ENCODE results near the gene CFAP54.
A peak's percentile ranks its signal among the peaks of the same experiment; 100 is the strongest.

Gene CFAP54

DNA sequence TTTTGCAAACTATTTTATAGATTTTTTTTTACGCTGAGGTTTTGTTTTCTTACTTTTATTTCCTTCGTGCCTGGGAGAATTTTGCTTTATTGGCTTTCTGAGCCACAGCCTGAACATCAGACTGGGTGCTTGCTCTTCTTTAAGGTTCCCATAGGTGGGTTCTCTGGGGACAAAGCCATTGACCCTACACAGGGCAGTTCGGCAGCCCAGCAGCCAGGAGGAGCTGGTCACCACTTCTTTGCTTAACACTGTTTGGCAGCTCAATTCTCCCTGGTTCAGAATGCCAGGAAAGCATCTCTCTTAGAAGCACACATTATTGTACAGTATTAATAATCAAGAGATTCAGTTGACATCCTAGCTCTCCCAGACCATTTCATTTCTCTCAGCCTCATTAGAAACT lies 276.9 kb downstream of the CFAP54 start:
- no peak for DNase-seq

DNA sequence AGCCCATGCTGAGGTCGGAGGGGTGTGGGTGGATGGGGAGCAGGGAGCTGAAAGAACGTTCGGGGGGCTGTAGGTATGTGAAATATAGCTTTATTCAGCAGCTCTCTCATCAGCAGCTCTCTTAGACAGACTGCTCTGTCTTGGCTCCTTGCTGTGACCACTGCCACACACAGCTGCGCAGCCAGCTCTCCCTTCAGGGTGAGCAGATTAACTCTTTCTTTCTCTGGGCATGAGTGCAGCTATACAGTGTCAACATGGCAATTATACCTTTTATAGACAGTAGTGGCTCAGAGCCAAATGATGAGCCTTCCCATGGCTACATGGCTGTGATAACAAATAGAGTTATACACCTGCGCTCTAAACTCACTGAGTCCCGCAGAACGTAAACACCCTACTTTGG lies 280.0 kb downstream of the CFAP54 start:
- no peak for DNase-seq

DNA sequence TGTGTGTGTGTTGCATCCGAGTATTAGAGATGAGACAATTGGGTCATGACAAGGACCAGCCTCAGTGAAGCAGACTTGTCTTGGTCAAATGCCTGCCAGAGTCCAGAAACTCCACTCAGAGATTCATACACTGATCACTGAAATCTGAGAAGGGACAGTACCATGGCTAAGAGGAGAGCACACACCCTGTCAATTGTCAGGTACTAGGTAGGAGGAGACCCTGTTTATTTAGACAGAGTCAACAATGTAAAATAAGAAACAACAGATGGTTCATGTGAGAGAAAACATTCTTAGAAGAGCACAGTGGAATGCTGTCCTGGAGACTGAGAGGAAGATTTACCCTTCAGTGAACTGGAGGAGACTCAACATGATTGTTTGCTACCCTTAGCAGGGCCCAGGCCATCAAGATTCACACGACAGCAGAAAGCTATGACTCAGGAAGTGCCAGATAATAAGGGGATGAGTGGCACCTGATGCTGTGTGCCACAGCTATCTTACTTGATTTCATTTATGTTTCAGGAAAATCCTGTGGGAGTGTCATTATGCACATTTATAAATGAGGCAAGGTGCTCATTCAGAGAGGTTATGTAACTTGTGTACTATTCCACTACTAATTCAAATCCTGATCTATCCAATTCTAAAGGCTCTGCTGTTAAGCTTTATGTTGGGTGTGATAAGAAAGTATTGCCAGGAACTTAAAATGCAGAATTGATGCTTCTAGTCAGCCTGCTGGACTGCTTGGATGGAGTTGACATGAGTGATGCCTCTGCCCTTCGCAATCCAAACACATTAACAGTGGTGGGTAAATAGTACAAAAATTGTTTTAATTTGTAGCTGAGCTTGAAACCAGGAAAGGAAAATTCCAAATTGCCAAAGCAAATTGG lies 281.1 kb downstream of the CFAP54 start:
- no peak for DNase-seq

DNA sequence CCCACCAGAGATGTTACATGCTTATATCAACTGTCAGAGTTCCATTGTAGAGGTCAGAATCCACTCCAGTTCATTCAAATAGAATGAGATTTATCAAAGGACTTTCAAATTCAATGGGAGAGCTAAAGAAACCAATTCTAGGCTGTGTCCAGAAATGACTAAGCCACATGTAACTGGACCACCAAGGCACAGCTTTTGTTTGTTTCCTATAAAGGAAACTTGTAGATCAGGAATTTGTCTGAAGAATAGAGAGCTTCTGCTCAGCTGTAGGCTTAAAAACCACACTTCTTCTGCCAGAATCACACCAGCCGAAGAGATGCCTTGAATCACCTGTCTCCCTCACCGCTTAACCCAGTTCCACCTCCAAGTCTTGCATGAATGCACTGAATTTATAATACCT lies 283.7 kb downstream of the CFAP54 start:
- no peak for DNase-seq

DNA sequence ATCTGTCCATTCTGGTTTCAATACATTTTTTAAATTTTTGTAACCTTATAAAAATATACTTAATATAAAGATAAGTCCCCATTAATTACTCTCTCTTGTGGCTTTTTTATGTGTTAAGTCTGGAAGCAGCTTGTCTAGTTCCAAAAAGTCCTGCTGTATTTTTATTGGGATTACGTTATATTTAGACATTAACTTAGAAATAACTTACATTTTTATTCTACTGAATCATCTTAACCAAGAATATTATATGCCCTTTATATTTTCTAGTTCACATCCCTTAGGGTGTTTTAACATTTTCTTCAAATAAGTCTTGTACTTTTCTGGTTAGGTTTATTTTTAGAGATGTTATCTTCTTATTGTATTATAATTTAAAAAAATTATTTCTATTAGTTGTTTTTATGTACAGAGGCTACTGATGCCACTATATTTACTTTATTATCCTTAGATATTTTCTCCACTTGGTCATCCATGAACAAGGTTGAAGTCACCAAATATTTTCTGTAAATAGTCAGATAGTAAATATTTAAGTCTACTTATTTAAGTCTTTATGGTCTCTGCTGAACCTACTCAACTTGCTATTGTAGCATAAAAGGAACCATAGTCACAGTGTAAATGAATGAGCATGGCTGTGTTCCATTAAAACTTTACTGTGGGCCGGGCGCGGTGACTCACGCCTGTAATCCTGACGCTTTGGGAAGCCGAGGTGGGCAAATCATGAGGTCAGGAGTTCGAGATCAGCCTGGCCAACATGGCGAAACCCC lies 285.3 kb downstream of the CFAP54 start:
- DNase-seq, result no peak

DNA sequence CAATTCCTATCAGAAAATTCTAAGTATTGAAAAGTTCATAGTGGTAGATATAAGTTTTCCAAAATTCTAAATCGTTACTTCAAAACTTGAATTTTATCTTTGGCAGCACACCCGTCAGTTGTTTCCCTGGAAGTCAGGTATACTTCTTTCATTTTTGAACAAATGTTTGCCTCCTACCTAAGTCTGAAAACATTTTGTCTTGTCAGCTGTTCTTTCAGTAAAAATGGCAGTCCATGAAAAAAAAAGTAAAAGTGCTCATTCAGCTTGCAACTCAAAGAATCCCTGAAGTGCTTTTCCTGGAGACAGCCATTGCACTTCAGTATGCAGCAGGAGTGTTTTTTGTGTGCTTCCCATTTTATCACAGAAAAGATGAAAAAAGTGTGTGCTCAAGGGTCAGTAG lies 287.5 kb downstream of the CFAP54 start:
- DNase-seq, result no peak

DNA sequence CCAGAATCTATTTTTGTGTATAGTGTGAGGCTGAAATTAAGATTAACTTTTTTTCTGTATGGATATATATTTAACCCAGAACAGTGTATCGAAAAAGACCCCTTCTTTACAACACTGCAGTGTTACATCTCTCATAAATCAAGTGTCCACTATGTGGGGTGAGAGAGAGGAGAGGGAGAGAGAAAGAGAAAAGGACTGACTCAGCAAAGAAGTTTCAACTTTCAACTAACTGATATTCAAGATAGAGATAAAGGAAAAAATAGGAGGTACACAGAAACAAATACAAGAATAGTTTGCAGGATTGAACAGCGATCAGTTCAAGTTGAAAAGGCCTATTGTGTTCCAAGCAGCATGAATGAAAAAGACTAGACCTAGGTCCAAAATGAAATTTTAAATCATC lies 291.0 kb downstream of the CFAP54 start:
- no peak for DNase-seq

DNA sequence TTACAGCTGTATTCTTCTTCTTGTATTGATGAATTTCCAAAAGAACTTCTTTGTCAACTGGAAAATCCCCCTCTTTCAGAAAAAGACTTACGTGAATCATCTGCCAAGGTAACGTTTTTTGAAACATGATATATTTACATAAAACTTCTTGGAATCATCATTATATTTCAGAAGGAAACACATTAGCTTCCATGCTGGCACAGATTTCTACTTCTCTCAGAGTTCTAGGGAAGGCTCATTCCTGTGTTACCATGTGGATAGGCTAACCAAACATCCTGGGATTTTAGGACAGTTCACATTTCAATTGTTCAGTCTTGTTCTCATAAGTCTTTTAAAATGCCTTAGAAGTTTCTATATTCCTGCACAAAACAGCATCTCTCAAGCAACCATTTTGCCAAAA lies 297.4 kb downstream of the CFAP54 start:
- no peak for DNase-seq

DNA sequence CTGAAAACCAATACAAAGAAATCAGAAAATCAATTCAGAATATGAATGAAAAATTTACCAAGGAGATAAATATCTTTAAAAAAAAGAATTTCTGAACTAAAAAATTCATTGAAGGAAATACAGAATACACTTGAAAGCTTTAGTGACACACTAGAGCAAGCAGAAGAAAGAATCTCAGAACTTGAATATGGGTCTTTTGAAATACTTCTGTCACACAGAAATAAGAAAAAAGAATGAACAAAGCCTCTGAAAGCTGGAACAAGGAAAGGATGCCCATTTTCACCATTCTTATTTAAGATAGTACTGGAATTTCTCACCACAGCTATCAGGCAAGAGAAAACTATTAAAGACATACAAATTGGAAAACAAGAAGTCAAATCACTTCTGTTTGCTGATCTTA lies 314.6 kb downstream of the CFAP54 start:
- DNase-seq, result no peak

DNA sequence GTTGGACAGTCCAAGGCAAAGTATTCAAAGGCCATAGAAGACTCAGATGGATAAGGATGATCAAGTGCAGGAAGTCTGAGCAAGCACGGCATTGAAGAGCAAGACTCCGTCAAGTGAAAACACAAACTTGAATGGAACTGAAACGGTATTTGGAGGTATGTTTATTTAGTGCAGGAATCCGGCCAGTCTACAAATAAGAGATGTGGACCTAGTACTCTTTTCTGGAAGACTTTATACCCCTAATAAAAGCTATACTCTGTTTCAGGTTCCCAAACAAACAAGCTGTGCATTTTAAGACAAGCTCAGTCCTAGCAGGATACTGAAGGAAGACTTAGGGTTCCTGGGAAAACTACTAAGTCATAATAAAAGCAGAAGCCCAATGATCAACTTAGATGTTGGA lies 316.9 kb downstream of the CFAP54 start:
- no peak for DNase-seq

DNA sequence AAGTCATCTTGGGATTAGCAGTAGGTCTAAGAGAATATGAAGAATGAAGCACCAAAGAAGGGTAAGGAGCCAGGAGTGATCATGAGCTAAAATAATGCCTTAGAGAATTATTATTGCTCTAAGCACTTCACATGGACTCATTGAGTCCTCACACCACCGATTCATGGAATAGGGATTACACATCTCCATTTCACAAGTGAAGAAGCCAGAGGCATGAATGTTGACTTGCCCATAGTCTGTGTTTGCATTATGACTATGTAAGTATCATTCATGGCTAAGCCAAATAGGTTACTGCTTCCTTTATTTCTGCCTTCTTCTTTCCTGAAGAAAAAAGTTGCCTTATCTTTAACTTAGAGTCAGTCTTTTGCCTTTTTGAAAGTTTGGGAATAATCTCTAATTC lies 318.4 kb downstream of the CFAP54 start:
- no peak for DNase-seq

DNA sequence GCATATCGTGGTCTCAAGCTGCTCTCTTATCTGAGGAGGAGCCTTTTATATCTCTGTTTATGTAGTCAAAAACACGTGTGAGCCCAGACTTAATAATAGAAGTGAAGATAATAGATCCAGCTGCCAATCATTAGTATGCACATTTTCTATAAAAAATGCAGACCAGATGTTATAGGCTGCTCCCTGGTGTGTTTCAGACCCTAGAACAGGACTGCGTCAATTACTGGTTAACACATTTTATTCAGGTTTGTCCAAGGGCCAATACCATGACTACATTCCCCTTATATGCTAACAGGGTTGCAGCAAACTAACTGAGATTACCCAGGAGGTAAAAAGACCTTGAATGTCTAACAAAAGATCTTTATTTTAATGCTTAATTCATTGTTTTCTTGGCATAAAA lies 319.2 kb downstream of the CFAP54 start:
- DNase-seq, result no peak

DNA sequence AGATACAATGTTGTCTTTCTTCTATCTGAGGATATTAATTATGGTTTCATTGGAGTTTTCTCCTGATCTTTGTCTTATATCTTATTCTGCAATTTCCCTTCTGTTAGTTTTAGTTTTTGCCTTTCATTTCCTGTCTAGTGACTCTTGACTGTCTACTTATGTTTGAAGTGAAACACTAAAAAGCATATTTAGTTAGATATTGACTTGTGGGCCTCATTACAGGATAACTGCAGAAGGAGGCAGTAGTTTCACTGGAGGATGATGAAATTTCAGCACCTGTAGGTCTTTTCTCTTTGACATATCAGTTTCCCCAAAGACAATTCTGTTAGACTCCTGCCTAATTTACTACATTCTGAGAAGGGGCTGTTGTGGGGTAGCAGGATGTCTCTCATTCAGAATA lies 320.1 kb downstream of the CFAP54 start:
- DNase-seq, result no peak

DNA sequence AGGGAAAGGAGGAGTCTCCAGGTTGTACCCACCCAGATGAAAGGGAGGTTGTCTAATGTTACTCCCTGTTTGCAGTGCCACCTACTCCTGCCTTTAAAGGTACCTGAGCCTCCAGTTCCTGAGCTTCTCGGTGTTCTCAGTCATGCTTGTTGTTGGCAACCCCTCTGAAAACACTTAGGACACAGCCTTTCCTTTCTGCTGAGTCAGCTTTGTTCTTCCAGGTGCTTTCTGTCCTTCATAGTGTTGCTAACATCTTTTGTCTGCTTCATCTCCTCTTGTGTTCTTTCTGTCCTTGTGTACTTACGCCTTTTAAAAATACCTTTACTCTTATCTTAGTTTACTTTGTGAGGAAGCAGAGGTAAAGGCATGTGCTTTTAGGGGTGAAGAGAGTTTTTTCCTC lies 320.7 kb downstream of the CFAP54 start:
- DNase-seq, result no peak

DNA sequence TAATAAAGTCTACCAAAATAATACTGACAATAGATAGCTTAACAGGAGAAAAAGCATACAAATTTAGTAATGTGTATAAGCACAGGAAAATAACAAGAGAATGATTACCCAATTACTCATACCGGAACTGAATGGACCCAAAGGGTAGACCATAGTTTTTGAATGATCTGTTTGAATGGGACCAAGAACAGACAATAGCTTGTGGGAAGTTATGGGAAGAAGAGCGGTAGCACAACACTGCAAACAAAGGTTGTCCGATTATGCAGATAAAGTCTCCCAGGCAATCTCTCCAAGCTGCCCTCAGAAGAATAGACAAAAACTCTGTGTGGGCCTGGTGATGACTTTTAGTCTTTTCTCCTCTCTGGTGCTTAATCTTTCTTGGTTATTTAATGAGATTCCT lies 321.1 kb downstream of the CFAP54 start:
- DNase-seq, result no peak

DNA sequence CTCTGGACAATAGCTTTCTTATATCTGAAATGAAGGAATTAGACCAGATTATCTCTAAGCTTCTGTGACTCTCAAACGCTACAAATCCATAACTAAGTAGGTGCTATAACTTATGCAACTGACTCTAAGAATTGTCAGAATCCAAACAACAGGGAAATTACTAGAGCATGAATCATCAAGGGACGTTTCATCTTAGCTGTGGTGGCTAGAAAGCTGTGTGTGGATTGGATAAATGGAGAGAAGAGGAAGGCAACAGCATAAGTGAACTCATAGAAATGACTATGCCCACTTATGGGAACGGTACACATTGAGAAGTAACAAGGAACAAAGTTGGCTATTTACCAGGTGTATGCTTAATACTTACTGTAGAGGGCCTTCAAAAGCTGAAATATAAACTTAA lies 321.7 kb downstream of the CFAP54 start:
- DNase-seq, result no peak

DNA sequence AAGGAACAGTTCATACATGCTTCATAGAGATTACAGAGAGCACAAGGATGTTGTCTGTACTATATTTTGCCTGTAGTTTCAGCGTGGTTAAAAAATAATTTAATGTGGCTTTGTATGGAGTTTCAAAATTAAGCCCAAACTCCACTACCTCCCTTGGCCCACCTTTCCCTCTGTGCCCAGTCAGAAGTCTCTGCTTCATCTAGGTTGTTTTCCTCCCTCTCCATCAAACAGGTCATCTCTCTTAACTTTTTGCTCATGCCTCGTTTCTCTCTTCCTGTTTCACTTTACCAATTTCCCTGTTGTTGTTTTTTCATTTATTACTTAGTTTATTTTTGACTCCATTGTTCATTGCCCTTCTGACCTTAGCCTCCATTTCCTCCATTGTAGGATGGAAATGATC lies 322.8 kb downstream of the CFAP54 start:
- no peak for DNase-seq

DNA sequence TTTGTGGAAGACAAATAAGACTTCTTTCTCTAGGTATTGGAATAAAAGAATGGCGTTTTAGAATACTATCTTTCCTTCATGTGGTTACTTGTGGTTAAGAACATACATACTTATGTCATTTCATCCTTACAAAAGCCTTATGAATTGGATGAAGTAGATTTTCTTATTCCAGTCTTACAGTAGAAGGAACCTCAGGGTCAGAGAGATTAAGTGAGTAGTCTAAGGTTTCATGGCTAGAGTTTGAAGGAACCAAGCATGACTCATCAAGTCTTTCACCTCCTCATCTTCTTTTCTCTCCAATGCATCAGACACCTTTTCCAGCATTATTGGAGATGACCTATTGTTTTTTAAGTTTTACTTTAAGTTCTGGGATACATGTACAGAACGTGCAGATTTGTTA lies 324.8 kb downstream of the CFAP54 start:
- no peak for DNase-seq

DNA sequence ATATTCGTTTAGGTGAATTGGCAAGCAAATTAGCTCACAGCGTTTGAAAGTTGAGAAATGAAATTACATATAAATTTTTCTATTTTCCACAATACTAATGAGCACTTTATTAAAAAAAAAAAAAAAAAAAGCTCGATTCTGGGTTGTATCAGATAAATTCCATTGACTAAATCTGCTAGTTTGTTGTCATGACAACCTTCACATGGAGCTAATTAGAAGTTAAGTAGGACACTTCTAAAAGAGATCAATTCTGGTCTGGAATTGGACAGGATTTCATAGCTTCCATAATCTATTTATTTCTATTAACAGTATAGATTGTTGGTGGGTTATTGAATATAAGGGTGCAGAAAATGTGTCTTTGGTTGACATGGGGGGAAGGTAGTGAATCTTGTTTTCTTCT lies 332.2 kb downstream of the CFAP54 start:
- no peak for DNase-seq

DNA sequence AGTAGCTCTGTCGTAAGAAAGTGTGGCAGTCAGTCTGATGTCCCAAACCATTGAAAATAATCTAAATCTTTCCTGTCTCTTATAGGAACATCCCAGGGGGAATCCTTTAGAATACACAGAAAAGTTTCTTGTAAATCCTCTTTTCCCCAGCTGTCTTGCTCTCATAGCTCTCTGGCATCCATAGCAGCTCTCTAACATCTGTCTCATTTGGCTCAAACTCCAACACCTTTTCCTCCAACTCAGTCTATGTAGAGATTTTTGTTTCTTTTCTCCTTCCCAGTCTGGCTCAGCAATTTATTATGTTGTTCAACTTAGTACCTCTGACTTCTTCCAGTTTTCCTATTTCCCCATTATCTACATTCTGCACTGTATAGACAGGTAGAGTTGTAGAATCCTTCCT lies 333.3 kb downstream of the CFAP54 start:
- no peak for DNase-seq

DNA sequence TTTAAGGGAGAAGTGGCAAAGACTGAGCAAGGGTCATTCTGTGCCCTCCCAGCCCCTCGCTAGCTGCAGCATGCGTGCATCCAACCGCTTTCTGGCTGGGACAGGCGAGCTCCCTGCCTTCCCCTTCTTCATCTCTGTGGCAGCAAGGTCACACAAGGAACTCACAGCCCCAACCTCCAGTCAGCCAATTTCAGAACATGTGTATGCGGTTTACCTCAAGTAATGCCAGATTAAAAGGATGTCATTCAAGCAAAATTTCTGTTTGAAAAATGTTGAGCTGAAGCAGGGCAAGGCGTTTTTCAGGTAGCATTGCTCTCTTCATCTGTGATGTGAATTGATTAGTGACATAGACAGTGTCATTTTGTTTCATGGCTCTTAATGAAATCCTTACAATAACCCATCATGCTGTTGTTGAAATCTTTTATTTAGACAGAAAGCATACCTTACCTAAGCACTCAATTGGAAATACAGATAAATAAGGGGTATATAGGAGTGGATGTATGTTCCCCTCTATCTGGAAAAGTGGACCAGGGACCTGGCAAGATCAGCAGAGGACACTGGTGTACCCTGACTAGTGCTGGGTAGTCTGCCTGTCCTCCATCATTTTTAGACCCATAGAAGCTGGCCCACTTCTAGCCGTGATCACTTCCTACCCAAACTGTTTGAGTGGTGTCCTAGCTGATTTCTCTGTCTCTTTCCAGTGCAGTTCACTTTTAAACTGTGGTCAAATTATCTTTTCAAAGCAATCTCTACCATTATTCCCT lies 334.9 kb downstream of the CFAP54 start:
- DNase-seq, result no peak

DNA sequence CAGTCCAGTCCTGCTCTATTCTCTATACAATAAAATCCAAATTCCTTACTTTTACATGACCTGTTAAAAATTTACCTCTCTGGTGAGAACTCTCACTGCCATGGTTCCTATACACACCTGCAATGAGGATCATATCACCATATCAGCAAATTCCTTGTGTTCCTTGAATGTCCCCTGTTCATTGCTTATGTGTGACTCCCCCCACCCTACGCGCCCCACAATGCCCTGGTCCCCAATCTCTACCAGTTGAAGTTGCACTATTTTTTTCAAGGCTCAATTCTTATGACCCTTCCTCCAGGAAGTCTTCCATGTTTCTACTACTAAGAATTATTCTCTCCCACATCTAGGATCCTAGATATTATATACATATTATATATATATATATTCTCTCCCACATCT lies 335.5 kb downstream of the CFAP54 start:
- DNase-seq, result no peak

DNA sequence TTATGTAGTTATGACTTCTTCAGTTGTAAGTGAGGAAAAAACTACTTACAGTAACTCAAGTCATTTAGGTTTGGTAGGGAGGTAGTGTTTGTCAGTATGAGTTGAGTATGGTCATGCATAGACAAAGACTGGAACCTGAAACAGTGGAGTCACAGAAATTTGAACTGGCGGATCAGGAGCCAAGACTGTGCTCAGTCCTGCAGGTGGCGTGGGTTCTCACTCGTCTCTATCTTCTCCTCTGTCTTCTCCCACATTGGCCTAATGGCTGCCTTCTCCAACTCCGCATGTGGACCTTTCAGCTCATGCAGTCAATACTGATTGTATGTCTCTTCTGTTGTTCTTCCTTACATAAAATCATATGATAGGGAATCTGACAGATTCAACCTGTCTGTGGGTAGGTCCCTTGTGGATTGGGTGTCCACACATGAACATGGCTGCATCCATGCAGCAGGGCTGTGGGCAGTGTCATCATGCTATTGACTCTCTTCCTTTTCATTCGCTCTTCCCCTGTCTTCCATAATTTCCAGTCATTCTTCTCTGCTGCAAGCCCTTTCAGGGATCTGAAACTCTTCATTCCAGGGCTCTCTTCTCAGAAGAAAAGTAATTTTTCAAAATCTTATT lies 338.9 kb downstream of the CFAP54 start:
- DNase-seq, result peak in 1 of 5 donors; percentile 22
